Smooth muscle cell of the brain vasculature (primary cell): ENCODE measurements around the gene DARS1.
A peak's percentile ranks its signal among the peaks of the same experiment; 100 is the strongest.
"Not testable (repeated sequence)": the region's sequence is repeated elsewhere in the genome, so short reads cannot be mapped to it uniquely, and the experiment has no call there.

Experiments used
- DNase-seq: peaks from one replicate; pipeline ENCODE4 v3.0.0-alpha.2; 2012; ENCODE audit warnings: low read depth, low spot score

The DARS1 gene

DNA sequence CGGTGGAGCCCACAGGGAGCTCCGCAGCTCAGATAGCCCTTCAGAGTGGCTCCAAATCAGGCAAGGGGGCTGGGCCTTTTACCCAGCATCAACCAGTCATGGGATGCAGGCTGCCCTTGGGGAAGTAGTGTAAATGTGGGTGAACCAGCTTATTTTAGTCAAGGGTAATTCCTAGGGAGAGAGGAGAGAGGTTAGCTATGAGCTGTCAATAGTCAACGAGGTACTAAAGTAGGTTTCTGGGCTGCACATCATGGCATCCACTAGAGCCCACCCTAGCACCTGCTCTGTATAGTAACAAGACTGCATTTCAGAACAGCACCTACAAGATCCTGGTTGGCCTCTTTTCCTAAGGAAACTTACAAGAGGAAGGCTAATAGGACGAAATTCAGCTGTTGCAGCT is 99.7 kb downstream of the DARS1 start:
- no peak for DNase-seq

DNA sequence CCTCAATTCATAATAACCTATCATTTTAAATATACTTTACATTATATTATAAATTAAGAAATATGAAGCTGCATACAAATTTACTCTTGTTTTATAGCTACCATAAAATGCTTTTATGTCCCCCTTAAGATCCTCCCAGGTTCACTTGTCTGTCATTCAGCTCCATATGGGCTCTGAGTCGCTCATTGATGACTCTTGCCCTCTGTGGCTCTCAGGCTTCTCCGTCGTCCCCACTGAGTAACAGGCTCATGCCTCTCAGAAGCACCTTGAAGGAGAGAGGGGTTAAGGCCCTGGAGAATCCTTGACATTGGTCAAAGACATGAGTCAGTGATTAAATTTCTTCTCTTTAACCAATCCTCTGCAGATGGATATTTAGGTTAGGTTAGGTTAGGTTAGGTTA is 103.0 kb downstream of the DARS1 start:
- no peak for DNase-seq

DNA sequence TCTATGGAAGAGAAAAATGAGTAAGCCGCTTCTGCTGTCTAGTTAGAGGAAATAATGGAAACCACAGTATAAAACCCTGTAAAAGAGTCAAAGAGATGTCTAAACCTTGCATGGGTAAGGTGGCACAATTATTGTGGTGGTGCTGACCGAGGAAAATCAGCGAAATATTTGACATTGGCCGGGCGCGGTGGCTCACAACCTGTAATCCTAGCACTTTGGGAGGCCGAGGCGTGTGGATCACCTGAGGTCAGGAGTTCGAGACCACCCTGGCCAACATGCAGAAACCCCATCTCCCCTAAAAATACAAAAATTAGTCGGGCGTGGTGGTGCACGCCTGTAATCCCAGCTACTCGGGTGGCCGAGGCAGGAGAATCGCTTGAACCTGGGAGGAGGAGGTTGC is 108.7 kb downstream of the DARS1 start:
- not testable (repeated sequence) for DNase-seq

DNA sequence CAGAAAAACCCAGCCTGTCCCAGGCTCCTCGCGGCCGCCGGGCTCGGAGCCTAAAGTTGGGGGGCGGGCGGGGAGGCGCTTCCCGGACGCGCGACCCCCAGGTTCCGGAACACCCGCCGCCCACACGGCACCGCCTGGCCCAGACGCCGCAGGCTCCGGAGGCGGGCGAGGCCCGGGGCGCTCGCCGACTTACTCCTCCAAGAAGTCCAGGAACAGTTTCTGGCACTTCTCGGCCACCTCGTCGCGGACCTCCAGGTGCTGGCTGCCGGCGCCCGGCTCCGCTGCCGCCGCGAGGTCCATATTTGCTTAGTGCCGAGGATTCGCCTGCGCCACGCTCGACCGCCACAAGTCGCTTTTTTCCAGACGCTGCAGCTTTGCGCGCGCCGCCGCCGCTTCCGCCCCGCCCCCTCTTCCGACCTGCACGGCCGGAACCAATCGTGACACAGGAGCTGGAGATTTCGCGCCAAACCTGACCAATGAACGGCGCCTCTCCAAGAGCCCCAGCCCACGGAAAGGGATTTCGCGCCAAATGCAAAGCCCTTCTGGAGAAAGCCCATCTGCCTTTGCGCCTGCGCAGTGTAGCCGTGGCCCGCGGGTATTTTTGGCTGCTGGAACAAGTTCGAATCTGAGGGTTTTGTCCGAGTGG is 109.2 kb downstream of the DARS1 start, which contains the start of gene MCM6:
Gene MCM6, minus strand, starts transcription at position 378 of the 646 bp plus-strand sequence. Its CDS starts 78 bp downstream, at position 300.
- DNase-seq, result peak; percentile 99

DNA sequence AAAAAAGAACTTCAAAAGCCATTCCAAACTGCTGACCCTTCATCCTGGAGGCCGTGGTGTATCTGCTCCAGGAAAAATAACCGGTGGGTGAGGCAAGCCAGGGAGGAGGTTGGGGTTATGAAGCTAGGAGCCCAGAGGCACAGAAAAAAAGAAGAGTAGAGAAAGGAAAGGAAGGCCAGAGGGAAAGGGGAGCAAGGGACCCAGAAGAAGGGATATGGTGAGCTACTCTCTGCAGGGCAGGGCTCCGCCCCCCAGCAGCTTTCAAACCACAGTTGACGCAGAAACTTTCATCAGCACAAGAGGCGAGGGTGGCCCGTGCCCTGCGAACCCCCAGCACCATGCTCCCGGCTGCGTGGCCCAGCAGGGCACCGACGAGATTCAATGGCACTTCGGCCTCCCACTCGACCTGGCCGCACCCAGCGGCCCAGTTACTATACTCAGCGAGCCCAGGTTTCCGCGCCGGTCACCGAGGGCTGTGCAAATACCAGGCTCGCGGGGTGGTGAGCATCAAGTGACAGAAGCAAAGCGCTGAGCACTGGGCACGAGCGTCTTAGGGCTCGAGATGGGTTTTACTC is 109.8 kb downstream of the DARS1 start:
- DNase-seq, result peak; percentile 35

DNA sequence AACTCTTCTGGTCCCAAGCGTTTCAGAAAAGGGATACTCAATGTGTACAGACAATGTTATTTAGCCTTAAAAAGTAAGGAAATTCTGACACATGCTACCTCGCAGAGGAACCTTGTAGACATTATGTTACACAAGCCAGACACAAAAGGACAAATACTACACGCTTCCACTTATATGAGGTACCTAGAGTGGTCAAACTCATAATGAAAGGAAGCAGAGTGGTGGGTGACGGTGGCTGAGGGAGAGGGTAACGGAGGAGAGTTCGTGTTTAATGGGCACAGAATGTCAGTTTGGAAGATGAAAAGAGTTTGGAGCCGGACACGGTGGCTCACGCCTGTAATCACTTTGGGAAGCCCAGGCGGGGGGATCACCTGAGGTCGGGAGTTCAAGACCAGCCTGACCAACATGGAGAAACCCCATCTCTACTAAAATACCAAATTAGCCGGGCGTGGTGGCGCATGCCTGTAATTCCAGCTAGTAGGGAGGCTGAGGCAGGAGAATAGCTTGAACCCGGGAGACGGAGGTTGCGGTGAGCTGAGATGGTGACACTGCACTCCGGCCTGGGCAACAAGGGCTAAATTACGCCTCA is 110.6 kb downstream of the DARS1 start:
- DNase-seq, result no peak

DNA sequence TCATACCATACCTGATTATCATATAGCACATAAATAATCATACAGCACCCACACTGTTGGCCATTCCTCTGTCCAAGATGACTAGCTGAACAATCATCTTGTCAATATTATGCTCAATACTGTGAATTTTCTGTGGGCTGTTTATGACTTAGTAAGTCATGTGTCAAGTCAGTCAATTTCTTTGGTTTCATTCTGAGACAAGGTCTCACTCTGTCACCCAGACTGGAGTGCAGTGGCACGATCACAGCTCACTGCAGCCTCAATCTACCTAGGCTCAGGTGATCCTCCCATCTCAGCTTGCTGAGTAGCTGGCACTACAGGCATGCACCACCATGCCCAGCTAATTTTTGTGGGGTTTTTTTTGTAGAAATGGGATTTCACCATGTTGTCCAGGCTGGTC is 114.9 kb downstream of the DARS1 start:
- no peak for DNase-seq

DNA sequence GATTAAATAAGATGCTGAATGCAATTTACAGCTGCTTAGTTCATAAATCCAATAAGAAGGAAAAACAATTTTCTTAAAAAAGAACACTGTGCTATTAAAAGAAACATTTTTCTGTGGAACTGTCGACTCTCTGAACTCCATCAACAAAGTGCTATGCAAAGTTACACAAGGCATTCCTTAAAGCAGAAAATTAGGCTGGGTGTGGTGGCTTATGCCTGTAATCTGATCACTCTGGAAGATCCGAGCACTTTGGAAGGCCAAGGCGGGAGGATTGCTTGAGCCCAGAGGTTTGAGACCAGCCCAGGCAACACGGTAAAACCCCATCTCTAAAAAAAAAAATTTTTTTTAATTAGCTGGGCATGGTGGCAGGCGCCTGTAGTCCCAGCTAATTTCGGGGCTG is 122.2 kb downstream of the DARS1 start:
- no peak for DNase-seq

DNA sequence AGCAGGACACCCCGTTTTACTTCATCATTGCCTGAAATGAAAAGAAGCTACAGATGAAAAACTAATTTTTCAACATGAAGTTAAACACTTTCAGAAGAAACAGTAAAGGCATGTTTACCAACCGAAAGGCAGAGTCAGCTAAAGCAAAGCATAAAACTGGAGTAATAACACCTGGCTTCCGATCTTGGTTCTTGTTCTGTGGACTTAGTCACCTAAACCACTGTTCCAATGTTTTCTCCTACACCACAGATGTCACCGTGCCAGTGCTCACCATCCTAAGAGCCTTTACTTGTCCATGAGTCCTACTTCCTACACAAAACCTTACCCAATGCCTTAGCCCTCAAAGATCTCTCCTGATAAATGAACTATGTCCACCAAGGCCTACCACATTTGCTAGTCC is 122.7 kb downstream of the DARS1 start:
- no peak for DNase-seq
